IMR-90 (cell line): ENCODE measurements around the gene SPINK5. TPM values are rescaled to one million over a fixed set of nuclear protein-coding genes. Genes with fewer than 3 reads are reported as not detected.

Source experiments
- ATAC-seq: fragments of 200-7000 bp; cut with Tn5 transposase; 2 replicates; pipeline ENCODE4 v1.9.1; 2020; ENCODE audit warnings: low read depth, mild to moderate bottlenecking, moderate library complexity
- BruUV-seq: library from RNA; stranded (reverse); fragments of 400-500 nt; replicated peaks from 2 replicates; lab custom pipeline; 2021; lab: Mats Ljungman, UMichigan
- CTCF ChIA-PET: fragments of 300-600 bp; formaldehyde crosslinking; extraction: SDS; loops from one replicate; lab custom pipeline; 2021; ENCODE audit warnings: antibody characterized with exemption; lab: Yijun Ruan, JAX
- POLR2A ChIA-PET: fragments of 300-600 bp; sonication (Branson Sonifier 250); formaldehyde crosslinking; loops from one replicate; lab custom pipeline; 2022; ENCODE audit warnings: antibody characterized with exemption; ENCODE audit not compliant: unreplicated experiment; lab: Charles Lee
- DNase-seq: peaks from one replicate; pipeline ENCODE4 v3.0.0; 2013
- H2AFZ ChIP-seq: replicated peaks from 2 replicates; pipeline ENCODE3; 2013; ENCODE audit warnings: low read length, mild to moderate bottlenecking; ENCODE audit not compliant: poor library complexity
- H2AK5ac ChIP-seq: 2 replicates; pipeline ENCODE4 v1.6.1; 2013; ENCODE audit warnings: low read depth, low read length, inconsistent platforms
- H2AK9ac ChIP-seq: replicated peaks from 2 replicates; pipeline ENCODE3; 2013; ENCODE audit warnings: mild to moderate bottlenecking, low read depth, low read length, moderate library complexity; ENCODE audit not compliant: poor library complexity
- H2BK120ac ChIP-seq: 2 replicates; pipeline ENCODE4 v1.6.1; 2013; ENCODE audit warnings: low read depth, low read length, inconsistent platforms
- H2BK15ac ChIP-seq: 3 replicates; pipeline ENCODE4 v1.6.1; 2013; ENCODE audit warnings: low read depth, low read length, inconsistent platforms
- H2BK20ac ChIP-seq: 2 replicates; pipeline ENCODE4 v1.6.1; 2013; ENCODE audit warnings: low read depth, mild to moderate bottlenecking, inconsistent platforms, low read length, moderate library complexity
- H2BK5ac ChIP-seq: 2 replicates; pipeline ENCODE4 v1.6.1; 2013; ENCODE audit warnings: mild to moderate bottlenecking, low read depth, low read length, inconsistent platforms; ENCODE audit not compliant: poor library complexity, severe bottlenecking
- H3K14ac ChIP-seq: replicated peaks from 2 replicates; pipeline ENCODE4 v1.6.1; 2013; ENCODE audit warnings: low read depth, low read length, inconsistent platforms
- H3K18ac ChIP-seq: 2 replicates; pipeline ENCODE4 v1.6.1; 2013; ENCODE audit warnings: low read depth, low read length, control low read depth
- H3K23ac ChIP-seq: 2 replicates; pipeline ENCODE4 v1.6.1; 2013; ENCODE audit warnings: low read depth, low read length, inconsistent platforms
- H3K27ac ChIP-seq: 2 replicates; pipeline ENCODE4 v1.5.1; 2013; ENCODE audit warnings: mild to moderate bottlenecking, control low read depth, low read length; ENCODE audit not compliant: insufficient read depth
- H3K27me3 ChIP-seq: 2 replicates; pipeline ENCODE4 v1.6.1; 2013; ENCODE audit warnings: low read length; ENCODE audit not compliant: control insufficient read depth, insufficient read depth
- H3K36me3 ChIP-seq: 2 replicates; pipeline ENCODE4 v1.6.1; 2013; ENCODE audit warnings: low read length, mixed read lengths; ENCODE audit not compliant: control insufficient read depth, insufficient read depth
- H3K4ac ChIP-seq: 2 replicates; pipeline ENCODE4 v1.6.1; 2013; ENCODE audit warnings: low read depth, low read length, inconsistent platforms
- H3K4me1 ChIP-seq: 2 replicates; pipeline ENCODE4 v1.6.1; 2013; ENCODE audit warnings: low read length, mixed read lengths; ENCODE audit not compliant: control insufficient read depth, insufficient read depth
- H3K4me2 ChIP-seq: 2 replicates; pipeline ENCODE4 v1.6.1; 2013; ENCODE audit warnings: low read depth, mild to moderate bottlenecking, control low read depth, low read length, moderate library complexity
- H3K4me3 ChIP-seq: 2 replicates; pipeline ENCODE4 v1.5.1; 2013; ENCODE audit warnings: low read depth, mild to moderate bottlenecking, control low read depth, low read length, moderate library complexity; ENCODE audit not compliant: insufficient read depth
- H3K56ac ChIP-seq: 2 replicates; pipeline ENCODE4 v1.6.1; 2013; ENCODE audit warnings: low read length, inconsistent platforms; ENCODE audit not compliant: insufficient read depth; ENCODE audit errors: extremely low read depth
- H3K79me1 ChIP-seq, 2 experiments: 2 replicates each; pipeline ENCODE4 v1.6.1; 2013; ENCODE audit warnings: low read length in 2 of 2, inconsistent platforms in 1 of 2, low read depth in 1 of 2
- H3K9ac ChIP-seq: 2 replicates; pipeline ENCODE4 v1.6.1; 2013; ENCODE audit warnings: low read depth, low read length, control low read depth
- H3K9me1 ChIP-seq: 2 replicates; pipeline ENCODE4 v1.6.1; 2013; ENCODE audit warnings: low read length, inconsistent platforms; ENCODE audit not compliant: insufficient read depth
- H3K9me3 ChIP-seq: 2 replicates; pipeline ENCODE4 v1.6.1; 2013; ENCODE audit warnings: low read length; ENCODE audit not compliant: control insufficient read depth, insufficient read depth
- H4K20me1 ChIP-seq: 2 replicates; pipeline ENCODE4 v1.6.1; 2013; ENCODE audit warnings: low read length, inconsistent platforms; ENCODE audit not compliant: insufficient read depth
- H4K5ac ChIP-seq: 2 replicates; pipeline ENCODE4 v1.6.1; 2013; ENCODE audit warnings: mild to moderate bottlenecking, low read depth, low read length, control low read depth
- H4K8ac ChIP-seq, 2 experiments: 2 replicates each; pipeline ENCODE4 v1.6.1; 2013; ENCODE audit warnings: low read depth in 2 of 2, low read length in 2 of 2, control low read depth in 1 of 2, inconsistent platforms in 1 of 2
- H4K91ac ChIP-seq: 2 replicates; pipeline ENCODE4 v1.6.1; 2013; ENCODE audit warnings: low read depth, low read length, inconsistent platforms; ENCODE audit not compliant: insufficient read depth
- CHD1 ChIP-seq: IDR thresholded peaks from 2 replicates; pipeline ENCODE4 v1.6.1; 2012; ENCODE audit warnings: low read depth, low read length, improper control_type of control experiment
- NFE2L2 ChIP-seq: fragments of 150-350 bp; IDR thresholded peaks from 2 replicates; pipeline ENCODE4 v1.6.1; 2016; ENCODE audit warnings: low read depth, mild to moderate bottlenecking, low read length
- POLR2A ChIP-seq: IDR thresholded peaks from 2 replicates; pipeline ENCODE4 v1.6.1; 2012; ENCODE audit warnings: mild to moderate bottlenecking, low read depth, low read length
- dilution Hi-C: fragments of 300-500 bp; cut with HindIII; formaldehyde crosslinking; loops from one replicate; pipeline ENCODE4 v1.14.3; 2018; ENCODE audit warnings: low sequenced_read_pairs; ENCODE audit not compliant: unreplicated experiment
- in situ Hi-C: fragments of 300-500 bp; cut with MboI; formaldehyde crosslinking; loops from 3 replicates; pipeline ENCODE4 v1.14.3; 2019; ENCODE audit warnings: low sequenced_read_pairs, inconsistent platforms, mixed read lengths
- intact Hi-C: fragments of 100-400 bp; cut with micrococcal nuclease; formaldehyde crosslinking; loops from 2 replicates; pipeline ENCODE4 v1.10.0; 2022
- polyA plus RNA-seq, 3 experiments: library from polyadenylated mRNA; depleted of rRNA; stranded (reverse); fragments of >200 nt; gene quantifications; 2 replicates each; pipeline ENCODE4 v1.2.3, GENCODE V29; 2012; ENCODE audit warnings: low replicate concordance in 1 of 3
- total RNA-seq: library from RNA; depleted of rRNA; stranded (reverse); fragments of >200 nt; gene quantifications from 2 replicates; pipeline ENCODE4 v1.2.3, GENCODE V29; 2012

SPINK5 gene
- total and polyA plus RNA-seq, 2 of the 4 experiments (the other 2 are of a cell fraction) = not detected

GRCh38 chr5:148113243-148113642, 49.5 kb downstream of the SPINK5 start:
- ATAC-seq (no peak), DNase-seq (no peak)
- H3K9ac ChIP-seq = no peak overlapping the region
- H2BK20ac ChIP-seq = no peak overlapping the region
- H3K79me1 ChIP-seq = no peaks in the 10 kb centered on the region
- H4K8ac ChIP-seq = no peak overlapping the region
- H2AK9ac ChIP-seq = no peak overlapping the region
- in situ Hi-C loops (no loop called here), intact Hi-C loops (no loop called here), dilution Hi-C loops (no loop called here)
- H4K5ac ChIP-seq = no peak overlapping the region
- no peak overlapping the region for H3K23ac ChIP-seq
- no peak overlapping the region for H3K4me3 ChIP-seq
- no peak overlapping the region for H3K14ac ChIP-seq
- TF ChIP-seq POLR2A (no peak), CHD1 (no peak), NFE2L2 (no peak)
- H3K9me3 ChIP-seq = no peaks in the 10 kb centered on the region
- no peak overlapping the region for H2BK120ac ChIP-seq
- no peaks in the 10 kb centered on the region for H3K4me1 ChIP-seq
- no peak overlapping the region for H3K56ac ChIP-seq
- no peaks in the 10 kb centered on the region for H3K9me1 ChIP-seq
- no peak overlapping the region for H3K4ac ChIP-seq
- no peak overlapping the region for H2BK15ac ChIP-seq
- no peak overlapping the region for H2AFZ ChIP-seq
- BruUV-seq = no TSS peak
- no peaks in the 10 kb centered on the region for H3K36me3 ChIP-seq
- no peak overlapping the region for H3K18ac ChIP-seq
- H3K27ac ChIP-seq = no peak overlapping the region
- H4K20me1 ChIP-seq = no peaks in the 10 kb centered on the region
- no peak overlapping the region for H3K4me2 ChIP-seq
- no peaks in the 10 kb centered on the region for H3K27me3 ChIP-seq
- POLR2A ChIA-PET = no interaction called here
- H2AK5ac ChIP-seq = no peak overlapping the region
- CTCF ChIA-PET = no interaction called here
- no peak overlapping the region for H4K91ac ChIP-seq
- H2BK5ac ChIP-seq = no peak overlapping the region
